ENCODE results near the gene INPP5J.

Gene INPP5J

DNA sequence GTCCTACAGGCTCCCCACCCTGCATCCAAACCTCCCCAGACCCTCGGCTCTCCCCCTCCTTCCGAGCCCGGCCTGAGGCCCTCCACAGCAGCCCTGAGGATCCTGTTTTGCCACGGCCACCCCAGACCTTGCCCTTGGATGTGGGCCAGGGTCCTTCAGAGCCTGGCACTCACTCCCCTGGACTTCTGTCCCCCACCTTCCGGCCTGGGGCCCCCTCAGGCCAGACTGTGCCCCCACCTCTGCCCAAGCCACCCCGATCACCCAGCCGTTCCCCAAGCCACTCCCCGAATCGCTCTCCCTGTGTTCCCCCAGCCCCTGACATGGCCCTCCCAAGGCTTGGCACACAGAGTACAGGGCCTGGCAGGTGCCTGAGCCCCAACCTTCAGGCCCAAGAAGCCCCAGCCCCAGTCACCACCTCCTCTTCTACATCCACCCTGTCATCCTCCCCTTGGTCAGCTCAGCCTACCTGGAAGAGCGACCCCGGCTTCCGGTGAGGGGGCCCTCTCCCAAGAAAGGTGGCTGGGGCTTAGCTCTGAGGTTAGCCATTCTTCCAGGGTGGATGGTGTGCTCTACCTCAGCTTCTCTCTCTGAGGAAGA is 2.9 kb downstream of the INPP5J start:
- DNase-seq (ENCODE audit: low spot score), result no peak

DNA sequence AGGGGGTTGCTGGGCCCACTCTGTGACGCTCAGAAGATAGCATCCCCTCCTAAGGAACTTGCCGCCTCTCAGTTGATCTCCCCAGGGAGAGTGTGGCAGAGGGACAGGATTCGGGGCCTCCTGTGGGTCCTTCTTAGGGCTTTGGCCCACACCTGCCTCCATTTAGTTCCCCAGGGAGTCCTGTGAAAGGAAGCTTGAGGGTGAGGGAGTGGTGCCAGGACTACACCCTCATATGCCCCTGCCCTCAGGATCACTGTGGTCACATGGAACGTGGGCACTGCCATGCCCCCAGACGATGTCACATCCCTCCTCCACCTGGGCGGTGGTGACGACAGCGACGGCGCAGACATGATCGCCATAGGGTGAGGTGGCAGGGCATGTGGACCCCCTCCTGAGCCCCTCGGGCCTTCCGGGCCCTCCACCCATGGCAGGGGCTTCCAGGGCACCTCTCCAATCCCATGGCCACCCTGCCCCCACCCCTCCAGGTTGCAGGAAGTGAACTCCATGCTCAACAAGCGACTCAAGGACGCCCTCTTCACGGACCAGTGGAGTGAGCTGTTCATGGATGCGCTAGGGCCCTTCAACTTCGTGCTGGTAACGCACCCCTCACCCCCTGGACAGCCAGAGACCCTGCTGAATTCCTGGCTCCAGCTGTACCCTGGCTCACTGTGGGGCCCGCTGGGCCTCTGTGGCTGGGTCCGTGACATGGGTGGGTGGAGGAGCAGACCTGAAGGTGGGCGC is 3.5 kb downstream of the INPP5J start:
- no peak for DNase-seq (ENCODE audit: low spot score)

DNA sequence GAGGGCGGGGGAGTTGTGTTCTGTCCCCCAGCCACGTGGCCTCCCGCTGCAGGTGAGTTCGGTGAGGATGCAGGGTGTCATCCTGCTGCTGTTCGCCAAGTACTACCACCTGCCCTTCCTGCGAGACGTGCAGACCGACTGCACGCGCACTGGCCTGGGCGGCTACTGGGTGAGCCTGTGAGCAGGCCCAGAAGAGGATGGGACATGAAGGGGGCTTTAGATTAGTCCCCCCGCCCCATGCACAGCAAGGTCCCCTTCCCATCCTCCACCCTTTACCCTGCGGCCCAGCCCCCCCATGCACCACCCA is 4.1 kb downstream of the INPP5J start:
- DNase-seq (ENCODE audit: low spot score), result no peak

DNA sequence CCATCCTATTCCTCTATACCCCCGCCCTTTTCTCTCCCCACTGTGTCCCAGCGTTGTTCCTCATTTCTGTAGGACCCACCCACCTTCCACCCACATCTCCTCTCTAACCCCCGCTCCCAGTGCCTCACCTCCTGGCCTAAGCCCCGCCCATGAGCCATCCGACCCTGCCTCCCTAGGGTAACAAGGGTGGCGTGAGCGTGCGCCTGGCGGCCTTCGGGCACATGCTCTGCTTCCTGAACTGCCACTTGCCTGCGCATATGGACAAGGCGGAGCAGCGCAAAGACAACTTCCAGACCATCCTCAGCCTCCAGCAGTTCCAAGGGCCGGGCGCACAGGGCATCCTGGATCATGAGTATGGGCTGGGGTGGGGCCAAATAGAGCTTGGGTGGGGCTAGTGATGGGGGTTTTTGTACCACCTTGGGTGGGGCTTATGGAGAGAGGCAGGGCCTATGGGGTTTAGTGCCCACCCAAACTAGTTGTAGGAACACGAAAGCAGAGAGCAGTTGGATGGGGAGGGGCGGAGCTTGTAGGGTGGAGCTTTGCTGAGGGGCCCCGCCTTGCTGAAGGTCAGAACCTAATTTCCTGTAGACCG is 4.5 kb downstream of the INPP5J start:
- DNase-seq (ENCODE audit: low spot score), result peak; percentile 37

DNA sequence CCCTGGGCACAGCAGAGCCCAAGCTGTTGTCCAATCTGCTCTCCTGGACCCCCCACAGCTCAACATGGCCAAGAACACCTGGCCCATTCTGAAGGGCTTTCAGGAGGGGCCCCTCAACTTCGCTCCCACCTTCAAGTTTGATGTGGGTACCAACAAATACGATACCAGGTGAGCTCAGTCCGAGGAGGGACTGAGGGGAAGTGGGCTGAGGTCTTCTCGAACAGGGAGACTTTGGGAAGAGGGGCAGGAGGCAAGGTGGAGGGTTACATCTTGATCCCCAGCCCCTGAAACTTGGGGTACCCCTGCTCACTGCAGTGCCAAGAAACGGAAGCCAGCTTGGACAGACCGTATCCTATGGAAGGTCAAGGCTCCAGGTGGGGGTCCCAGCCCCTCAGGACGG is 5.4 kb downstream of the INPP5J start:
- DNase-seq (ENCODE audit: low spot score), result no peak

DNA sequence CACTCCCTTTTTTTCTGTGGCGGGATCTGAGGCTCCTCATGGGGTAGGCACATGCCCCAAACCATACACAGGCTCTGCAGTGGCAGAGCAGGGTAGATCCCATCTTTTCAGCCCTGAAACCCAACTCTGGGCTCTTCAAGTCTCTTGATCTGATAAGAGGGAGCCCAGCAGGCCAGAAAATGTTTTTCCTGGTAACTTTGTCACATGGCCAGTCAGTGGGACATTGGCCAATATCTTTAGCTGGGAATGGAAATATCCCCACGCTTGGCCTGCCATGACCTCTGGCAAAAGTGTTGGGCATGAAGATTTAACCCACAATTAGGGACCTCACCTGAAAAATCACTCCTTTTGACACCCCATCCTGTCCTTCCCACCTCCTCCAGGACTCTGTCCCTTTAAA is 8.1 kb downstream of the INPP5J start:
- no peak for DNase-seq (ENCODE audit: low spot score)

DNA sequence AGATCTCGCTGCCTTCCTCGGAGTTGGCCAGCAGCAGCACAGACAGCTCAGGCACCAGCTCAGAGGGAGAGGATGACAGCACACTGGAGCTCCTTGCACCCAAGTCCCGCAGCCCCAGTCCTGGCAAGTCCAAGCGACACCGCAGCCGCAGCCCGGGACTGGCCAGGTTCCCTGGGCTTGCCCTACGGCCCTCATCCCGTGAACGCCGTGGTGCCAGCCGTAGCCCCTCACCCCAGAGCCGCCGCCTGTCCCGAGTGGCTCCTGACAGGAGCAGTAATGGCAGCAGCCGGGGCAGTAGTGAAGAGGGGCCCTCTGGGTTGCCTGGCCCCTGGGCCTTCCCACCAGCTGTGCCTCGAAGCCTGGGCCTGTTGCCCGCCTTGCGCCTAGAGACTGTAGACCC is 11.1 kb downstream of the INPP5J start:
- DNase-seq (ENCODE audit: low spot score), result no peak

DNA sequence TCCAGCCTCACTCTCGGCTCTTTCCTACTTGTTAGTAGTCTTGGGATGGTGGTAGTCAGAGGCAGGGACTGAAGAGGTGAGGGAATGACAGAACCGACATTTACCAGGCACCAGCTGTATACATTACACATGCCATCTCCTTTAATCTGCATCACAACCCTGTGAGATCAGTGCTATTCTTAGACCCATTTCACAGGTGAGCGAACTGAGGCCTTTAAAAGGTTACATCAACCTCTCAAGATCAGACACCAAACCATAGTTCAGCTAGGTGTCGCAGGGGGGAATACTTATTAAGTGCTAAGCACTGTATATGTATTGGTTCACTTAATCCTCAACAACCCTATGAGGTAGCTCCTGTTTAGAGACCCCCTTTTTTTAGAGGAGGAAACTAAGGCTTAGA is 11.9 kb downstream of the INPP5J start:
- no peak for DNase-seq (ENCODE audit: low spot score)

DNA sequence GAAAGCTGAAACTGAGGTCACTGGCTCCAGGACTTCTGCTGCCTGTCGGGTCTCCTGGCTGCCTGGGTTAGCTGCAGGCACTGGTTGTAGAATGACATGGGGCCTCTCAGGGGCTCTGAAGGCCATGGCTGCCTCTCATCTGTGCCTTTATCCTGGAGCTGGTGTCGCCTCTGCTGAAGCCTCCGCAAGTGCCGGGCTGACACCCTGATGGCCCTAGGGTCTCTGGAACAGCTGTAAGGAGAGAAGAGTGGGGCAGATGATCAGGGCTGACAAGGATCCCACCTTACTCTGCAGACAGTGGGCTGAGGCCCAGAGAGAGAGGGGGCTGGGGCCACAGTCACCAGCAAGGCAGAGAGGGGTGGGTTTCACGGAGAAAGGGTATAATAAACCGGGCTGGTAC is 12.9 kb downstream of the INPP5J start:
- no peak for DNase-seq (ENCODE audit: low spot score)

DNA sequence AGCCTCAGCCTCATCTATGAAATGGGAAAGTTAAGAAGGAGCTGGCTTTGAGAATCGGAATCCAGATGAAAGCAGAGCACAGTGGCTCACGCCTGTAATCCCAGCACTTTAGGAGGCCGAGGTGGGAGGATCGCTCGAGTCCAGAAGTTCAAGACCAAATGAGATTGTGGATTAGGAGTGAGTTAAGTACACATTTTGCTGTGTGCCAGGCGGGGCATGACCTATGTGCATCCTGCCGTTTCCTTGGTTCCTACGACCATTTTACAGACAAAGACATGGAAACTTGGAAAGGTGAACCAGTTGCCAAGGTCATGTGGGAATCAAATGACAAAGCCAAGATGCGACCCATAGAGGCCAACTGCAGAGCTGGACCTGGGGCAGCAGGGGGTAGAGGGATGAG is 13.4 kb downstream of the INPP5J start:
- DNase-seq (ENCODE audit: low spot score), result no peak

DNA sequence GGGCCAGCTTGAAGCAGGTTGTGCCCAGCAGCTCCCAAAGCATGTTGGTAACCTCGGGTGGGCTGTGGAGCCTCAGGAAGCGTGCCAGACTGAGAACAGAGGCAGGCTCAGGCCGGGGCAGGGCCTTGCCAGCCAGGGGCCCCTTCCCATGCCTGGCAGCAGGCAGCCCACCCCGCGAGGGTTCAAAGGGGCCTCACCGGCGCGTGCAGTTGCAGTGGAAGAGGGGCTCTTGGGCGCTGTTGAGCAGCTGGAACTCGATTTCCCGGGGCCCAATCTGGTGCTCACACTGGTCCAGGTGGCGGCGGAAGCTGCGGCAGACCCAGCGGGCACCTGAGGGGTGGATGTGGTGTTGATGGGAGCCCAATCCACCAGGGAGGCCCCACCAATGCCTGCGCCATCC is 13.9 kb downstream of the INPP5J start:
- DNase-seq (ENCODE audit: low spot score), result no peak

DNA sequence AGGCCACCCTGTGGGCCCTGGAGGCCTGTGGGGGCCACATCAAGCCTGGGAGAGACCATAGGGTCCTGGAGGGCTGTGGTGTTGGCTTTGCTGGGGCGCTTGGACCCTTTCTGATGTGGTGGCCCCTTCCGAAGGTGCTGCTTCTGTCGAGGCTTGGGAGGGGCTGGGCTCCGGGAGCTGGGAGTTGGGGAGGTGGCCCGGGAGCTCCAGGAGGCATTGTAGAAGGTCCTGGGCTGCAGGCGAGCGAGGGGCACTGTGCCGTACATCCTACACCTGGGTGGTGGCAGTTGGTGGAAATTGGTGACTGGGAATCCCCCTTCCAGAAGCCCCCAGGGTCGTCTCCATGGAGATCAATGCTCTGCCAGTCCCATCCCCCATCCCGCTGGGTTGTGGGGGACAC is 15.0 kb downstream of the INPP5J start:
- DNase-seq (ENCODE audit: low spot score), result no peak

DNA sequence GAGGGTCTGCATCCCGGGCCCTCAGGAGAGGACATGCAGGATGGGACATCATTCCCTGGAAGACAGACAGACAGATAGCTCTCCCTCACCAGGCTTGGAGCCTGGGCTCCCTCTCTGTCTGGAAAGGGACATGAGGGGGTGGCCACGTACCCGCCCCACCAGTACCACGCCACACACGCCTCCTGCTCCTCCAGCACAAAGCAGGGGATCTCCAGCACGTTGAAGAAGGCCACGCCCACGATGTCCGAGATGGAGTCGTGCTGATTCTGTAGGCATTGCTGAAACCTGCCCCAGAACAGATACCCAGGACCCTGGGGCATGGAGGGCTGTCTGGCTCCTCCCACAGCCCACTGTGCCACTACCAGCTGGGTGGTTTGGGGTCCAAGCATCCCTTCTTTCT is 15.4 kb downstream of the INPP5J start:
- no peak for DNase-seq (ENCODE audit: low spot score)

DNA sequence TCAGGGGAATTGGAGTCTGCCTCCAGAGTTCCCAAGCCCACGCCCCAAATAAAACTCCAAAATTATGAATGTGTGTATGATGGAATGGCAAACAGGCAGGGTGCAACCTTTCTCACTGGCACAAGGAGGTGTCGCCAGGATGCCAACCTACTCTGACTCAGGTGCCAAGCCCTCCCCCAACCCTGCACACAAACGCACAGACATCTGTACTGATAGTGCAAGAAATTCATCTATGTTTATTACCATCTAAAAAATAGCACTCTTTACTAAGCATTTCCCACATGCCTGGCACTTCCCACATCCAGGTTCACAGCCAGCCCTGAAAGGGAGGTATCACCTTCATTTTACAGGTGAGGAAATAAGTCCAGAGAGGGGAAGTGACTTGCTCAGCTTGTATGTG is 16.3 kb downstream of the INPP5J start:
- DNase-seq (ENCODE audit: low spot score), result no peak

DNA sequence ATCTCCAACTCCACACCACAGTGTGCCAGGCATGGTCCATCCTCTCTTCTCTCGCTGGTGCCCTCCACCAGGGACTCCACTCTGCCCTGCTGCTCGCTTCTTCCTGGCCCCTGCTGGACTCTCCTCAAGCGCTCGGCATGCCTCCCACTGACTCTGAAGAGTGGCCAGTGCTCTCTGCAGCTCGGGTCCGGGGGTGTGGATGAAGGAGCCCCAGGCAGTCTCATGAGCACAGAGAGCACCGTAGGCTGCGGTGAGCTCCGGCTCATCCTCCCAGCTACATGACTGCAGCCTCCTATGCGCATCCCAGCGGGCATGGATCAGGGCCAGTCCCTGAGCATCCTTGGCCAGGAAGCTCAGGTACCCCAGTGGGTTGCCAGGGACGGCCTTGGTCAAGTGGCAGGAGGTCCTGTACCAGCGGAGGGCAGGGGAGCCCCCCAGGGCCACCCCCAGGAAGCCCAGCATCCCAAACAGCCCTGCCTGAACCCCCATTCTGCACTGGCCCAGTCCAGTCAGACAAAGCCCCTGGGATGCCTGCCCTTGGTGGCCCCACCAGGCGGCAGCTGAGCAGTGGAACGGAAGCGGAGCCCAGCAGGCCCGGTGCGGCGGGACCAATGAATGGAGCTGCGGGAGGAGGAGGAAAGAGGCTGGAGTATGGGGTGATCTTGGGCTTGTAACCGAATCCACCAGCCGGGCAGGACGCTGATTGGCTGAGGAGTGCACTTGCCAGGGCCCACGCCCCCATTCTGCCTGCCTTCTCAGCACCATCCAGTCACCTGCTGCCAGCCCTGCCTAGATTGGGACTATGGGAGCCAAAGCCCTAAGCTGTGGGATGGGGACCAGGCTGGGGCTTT is 17.3 kb downstream of the INPP5J start, which contains the start of gene PLA2G3:
TSS of gene PLA2G3 (minus strand) at position 643 of the 851 bp plus-strand sequence. CDS start at position 489, 154 bp downstream.
- no peak for DNase-seq (ENCODE audit: low spot score)

DNA sequence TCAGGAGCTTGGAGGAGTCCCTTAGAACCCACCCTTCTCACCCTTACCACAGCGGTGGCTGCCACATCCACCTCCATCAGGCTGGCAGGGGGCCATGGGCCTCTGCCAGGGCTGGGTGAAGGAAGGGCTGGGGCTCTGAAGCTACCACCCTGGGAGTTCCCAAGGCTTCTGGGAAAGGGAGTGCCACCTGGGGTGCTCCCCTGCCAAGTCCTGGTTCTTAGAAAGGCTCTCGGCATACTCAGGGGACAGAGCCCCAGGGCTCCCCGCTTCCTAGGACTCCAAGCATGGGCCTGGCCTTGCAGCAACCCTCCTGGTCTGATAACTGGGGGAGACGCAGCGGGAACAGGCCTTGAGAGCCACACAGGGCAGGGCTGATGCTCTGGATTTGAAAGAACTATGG is 18.0 kb downstream of the INPP5J start:
- no peak for DNase-seq (ENCODE audit: low spot score)

DNA sequence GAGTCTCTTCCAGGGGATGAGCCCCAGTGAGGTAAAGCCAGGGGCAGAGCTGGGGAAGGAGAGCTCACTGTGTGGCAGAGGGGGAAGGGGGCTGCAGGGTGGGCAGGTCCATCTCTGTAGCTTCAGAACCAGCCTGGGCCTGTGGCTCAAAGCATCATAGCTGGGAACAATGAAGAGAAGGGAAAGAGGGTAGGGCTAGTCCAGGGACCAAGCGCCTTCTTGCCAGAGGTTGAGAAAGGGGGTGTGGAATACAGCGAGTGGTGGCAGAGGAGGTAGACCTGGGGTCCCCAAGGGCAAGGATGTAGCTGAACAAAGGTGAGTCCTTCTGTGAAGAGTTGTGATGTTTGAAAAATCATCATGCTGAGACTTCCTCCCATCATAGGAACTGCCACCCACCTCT is 18.8 kb downstream of the INPP5J start:
- DNase-seq (ENCODE audit: low spot score), result no peak

DNA sequence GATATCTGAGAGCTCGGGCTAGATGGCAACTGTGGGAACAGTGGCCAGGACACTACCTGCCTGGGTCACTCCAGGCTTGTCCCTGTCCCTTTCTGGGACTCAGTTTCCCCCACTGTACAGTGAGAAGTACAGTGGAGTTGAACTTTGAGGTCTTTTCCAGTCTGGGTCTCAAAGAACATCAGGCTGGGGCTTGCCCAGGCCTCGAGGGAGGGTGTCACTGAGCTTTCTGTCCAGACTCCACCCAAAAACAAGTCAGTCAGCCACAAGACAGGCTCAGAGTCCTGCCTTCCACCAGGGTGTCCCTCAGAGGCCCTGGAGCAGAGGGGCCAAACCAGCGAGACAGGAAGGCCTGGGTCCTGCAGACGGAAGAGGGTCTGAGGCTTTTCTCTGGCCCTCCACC is 19.5 kb downstream of the INPP5J start:
- DNase-seq (ENCODE audit: low spot score), result no peak

DNA sequence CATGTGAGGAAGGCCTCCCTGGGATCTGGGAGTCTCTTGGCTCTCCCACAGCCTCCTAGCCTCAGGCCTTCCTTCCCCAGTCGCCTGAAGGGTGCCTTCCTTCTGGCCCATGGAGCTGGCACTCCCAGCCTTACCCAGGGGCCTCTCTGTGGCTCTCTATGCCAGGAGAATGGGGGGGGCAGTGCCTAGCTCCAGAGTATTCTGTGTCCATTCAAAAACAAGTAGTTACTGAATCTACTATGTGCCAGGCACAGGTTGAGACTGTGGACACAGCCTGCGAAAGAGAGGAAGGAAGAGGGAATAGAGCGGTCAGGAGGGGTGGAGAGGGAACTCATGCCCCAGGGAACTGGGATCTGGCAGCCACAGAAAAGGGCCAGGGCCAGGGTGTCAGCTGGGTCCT is 20.3 kb downstream of the INPP5J start:
- DNase-seq (ENCODE audit: low spot score), result no peak

DNA sequence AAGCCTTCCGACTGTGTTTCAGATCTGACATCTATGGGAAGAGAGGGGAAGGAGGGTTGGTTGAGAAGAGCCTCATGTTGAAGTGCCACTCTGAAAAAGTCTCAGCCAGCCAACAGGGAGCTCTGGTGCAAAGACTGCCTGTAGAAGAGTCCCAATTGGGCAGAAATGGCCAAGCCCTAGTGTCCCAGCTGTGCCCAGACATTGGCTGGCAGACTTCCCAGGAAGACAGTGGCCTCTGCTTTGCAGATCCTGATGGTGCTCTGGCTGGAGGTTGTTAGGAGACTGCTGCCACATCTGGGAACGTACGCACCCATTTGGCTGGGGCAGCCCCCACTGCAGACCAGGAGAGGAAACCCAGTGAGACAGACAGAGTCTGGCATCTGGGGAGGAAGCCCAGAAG is 20.8 kb downstream of the INPP5J start:
- no peak for DNase-seq (ENCODE audit: low spot score)

DNA sequence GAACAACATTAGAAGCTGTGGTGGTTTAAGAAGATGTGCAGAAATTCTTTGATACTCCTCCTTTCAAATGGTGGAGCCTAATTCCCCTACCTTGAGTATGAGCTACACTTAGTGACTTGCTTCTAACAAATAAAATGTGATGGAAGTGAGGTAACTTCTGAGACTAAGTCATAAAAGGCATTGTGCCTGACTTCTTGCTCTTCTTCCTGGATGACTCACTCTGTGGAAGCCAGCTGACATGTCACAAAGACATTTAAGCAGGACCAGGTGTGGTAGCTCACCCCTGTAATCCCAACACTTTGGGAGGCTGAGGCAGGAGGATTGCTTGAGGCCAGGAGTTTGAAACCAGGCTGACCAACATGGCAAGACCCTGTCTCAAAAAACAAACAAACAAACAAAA is 21.5 kb downstream of the INPP5J start:
- no peak for DNase-seq (ENCODE audit: low spot score)

DNA sequence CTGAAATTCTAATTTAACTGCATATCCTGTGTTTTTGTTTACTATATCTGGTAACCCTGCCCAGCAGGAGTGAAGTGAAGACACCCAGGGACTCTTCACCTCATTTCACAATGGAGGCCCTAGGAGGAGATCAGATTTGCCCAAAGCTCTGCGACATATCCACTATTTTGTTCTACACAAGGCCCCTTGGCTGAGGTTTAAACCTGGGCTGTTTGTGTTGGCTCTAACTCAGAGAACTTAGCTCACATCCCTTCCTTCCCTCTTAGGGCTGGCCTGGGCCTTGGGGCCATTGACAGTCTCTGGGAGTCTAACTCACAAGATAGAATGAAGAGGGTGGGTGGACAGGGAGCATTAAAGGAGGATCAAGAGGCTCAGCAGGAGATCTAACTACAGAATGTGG is 25.7 kb downstream of the INPP5J start:
- DNase-seq (ENCODE audit: low spot score), result no peak
